Epithelial cell of prostate (primary cell): Measurements from ENCODE around the gene CCR3.
"Not testable (repeated sequence)": the region's sequence is repeated elsewhere in the genome, so short reads cannot be mapped to it uniquely, and the experiment has no call there.

Source experiments
- DNase-seq: peaks from one replicate; pipeline ENCODE4 v3.0.0-alpha.2; 2011; ENCODE audit warnings: low read depth, low spot score
- H3K27ac ChIP-seq: fragments of 450-650 bp; 2 replicates; pipeline ENCODE4 v1.5.1; 2017; ENCODE audit warnings: mild to moderate bottlenecking

Gene CCR3

DNA sequence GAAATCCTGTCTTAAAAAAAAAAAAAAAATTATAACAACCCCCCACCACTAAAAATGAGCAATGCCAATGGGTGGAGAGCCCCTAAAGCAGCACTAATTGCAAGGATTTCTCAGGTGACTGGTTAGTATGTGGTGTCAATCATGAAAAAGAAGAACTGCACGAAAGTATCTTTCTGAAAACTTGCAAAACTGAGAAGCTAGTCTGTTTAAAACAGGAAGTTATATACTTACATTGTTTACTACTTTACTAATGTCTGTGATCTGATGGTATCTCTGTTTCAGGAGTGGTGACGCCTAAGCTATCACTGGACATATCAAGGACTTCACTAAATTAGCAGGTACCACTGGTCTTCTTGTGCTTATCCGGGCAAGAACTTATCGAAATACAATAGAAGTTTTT is at the start of gene CCR3:
Gene CCR3, plus strand, starts transcription at position 341 of the 400 bp plus-strand sequence. CDS start 22,699 bp downstream, outside the sequence.
- H3K27ac ChIP-seq = no peak within 1 kb of the TSS
- DNase-seq = no peak

DNA sequence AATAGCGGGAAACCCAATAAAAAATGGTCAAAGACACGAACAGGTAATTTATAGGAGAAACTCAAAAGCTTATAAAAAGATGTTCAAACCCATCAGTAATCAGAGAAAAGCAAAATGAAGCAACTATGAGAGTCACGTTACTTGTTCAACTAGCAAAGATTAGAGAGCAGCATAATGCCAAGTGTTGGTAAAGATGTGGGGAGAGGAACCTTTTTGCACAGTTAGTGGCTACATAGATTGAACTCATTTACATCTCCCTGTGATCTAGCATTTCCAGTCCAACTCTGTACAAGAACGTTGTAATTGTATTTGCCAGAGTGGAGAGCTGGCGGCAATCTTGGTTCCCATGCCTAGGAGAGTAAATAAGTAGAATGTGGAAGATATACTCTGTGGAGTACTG is 49.3 kb upstream of the CCR3 start:
- no peak overlapping the region for H3K27ac ChIP-seq
- no peak for DNase-seq

DNA sequence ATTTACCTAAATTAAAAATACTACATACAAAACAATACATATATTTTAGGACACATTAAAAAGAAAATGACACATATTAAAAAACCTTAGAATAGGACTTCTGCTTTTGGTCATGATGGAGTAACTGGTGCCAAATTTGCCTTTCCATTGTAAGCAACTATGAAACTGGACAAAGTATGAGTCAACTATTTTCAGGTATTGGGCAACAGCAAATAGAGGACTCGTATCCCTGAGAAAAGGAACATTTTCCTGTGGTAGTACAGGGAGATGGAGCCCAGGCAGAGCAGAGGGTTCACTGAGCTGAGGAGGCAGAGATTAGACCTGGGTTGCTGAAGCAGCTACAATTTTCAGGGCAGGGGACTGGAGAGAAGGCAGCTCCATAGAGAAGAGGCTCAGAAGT is 48.8 kb upstream of the CCR3 start:
- H3K27ac ChIP-seq = no peak overlapping the region

DNA sequence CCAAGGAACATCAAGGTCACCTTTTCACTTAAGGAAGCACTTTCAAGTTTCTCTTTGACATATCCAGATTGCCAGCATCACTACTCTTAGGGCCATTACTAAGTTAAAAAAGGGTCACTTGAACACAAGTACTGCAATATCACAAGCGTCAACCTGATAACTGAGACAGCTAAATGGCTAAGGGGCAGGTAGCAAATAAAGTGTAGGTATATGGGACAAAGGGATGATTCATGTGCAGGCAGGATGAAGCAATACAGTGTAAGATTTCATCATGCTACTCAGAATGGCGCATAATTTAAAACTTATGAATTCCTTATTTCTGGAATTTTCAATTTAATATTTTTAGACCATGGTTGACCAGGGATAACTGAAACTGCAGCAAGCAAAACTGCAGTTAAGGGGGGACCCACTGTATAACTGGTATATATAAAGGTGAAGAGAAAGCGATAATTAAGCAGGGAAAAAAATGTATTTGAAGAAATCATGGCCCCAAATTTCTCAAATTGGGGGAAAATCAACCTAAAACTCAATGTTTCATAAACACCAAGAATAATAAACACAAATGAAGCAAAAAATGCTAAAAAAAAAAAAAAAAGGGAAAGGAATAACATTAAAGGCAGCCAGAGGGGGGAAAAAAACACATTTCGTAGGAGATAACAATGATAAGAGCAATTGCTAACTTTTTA is 47.2 kb upstream of the CCR3 start:
- H3K27ac ChIP-seq = no peak overlapping the region
- DNase-seq = no peak

More for the DNA sequence above, 48.8 kb upstream of the CCR3 start:
- peak; percentile 26 for DNase-seq

DNA sequence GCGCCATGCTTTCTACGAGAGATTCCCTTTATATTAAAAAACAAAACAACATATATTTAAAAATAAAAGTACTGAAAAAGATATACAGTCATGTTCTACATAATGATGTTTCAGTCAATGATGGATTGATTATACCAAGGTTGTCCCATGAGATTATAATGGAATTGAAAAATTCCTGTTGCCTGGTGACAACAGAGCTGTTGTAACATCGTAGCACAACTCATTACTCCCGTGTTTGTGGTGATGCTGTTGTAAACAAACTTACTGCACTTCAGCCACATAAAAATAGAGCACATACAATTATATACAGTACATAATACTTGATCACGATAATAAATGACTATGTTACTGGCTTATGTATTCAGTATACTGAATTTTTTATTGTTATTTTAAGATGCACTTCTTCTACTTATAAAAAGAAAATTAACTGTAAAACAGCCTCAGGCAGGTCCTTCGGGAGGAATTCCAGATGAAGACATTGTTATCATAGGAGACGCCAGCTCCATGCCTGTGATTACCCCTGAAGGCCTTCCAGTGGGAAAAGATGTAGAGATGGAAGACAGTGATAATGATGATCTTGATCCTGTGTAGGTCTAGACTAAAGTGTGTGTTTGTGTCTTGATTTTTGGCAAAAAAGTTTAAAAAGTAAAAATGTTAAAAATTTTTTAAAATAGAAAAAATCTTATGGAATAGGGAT is 45.9 kb upstream of the CCR3 start:
- no peak for DNase-seq

DNA sequence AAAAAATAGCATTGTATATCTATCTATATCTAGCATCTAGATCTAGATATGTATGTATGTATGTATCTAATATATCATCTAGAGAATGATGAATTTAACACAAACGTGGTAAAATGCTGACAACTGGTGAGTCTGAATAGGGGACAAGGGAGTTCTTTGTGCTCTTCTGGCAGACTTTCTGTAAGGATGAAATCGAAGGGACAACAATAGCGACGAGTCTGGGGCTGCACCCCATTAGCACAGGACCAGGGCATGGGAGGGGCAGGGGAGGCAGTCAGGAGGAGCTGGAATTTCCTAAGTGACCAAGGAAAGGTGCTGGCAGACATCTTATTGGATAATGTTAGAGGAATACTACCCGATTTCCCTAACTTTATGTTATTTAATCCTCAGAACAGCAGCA is 42.0 kb upstream of the CCR3 start:
- no peak for DNase-seq
- no peak overlapping the region for H3K27ac ChIP-seq

More for the DNA sequence above, 45.9 kb upstream of the CCR3 start:
- no peak overlapping the region for H3K27ac ChIP-seq

DNA sequence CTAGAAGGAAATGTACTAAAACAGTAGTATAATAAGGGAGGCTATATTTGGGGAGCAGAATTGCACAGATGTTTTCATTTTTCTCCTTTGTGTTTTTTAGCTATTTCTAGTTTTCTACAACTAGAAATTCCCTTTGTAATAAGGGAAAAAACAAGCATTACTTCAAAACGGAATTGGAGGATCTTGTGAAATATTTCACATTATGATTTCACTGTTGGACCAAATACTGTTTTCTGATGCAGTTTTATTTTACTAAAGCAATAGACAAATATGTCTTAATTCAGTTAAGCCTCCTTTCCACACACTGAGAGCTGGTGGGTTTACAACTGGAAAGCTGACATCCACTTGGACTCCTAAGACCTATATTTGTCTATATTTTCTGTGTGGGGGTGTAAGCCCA is 41.5 kb upstream of the CCR3 start:
- DNase-seq = no peak
- no peak overlapping the region for H3K27ac ChIP-seq

DNA sequence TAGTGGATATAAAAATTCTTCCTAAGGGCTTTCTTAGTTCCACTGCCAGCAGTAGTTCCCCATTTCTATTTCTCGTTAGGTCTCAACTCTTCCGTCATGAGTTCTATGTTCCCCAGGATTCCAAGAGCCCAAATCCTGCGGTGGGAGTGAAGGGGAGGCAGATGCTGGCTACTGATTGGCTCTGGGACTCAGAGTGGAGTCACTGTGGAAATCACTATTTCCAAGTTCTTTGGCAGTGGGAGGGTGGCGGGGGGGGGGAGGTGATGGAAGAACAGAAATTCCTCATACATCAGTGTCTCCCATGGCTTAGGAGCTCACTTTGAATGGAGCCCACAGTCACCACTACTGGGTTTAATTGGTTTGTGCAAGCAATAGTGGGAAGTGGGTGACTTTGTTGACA is 39.7 kb upstream of the CCR3 start:
- no peak for DNase-seq
- no peak overlapping the region for H3K27ac ChIP-seq

DNA sequence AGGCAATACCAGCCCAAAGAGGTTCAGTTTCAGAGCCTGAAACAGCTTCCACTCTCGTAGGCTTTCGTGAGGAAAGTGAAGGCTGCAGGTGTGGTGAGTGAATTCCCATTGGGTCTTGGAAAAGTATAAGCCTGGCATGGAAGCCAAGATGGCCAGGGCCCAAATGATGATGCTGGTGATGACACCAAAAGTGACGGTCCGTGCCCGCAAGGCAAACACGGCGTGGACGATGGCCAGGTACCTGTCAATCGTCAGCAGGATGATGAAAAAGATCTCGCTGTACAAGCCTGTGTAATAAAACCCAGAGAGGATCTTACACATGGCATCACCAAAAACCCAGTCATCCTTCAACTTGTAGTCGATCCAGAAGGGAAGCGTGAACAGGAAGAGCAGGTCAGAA is 38.6 kb upstream of the CCR3 start:
- H3K27ac ChIP-seq = no peak overlapping the region
- no peak for DNase-seq

DNA sequence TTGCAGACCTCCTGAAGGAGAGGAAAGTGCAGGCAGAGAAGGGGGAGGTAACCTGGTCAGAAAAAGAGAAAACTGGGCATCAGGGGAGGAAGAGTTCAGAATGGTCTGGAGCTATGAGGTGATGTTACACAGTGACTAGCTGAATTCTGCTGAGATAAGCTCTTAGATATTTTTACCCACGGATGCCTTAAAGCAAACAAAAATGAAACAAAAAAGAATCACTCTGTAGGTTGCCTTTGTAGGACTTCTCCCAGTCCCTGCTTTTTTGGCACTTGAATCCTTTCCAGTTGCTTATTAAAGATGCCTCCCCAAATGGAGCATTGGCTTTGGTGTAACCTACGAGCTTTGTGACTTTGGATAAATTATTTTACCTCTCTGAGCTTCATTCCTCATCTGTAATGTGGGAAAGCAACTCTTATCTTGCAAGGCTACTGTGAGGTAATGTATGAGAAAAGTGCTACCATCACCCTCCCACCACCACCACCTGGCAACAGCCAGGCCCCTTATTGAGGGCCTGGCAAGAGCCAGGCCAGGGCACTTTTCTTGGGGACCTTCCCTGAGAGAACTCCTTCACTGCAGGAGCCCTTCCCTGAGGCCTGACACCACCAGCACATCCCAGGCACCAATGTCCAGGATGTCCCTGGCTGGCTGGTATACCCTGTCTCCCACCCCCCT is 36.8 kb upstream of the CCR3 start:
- DNase-seq = no peak

DNA sequence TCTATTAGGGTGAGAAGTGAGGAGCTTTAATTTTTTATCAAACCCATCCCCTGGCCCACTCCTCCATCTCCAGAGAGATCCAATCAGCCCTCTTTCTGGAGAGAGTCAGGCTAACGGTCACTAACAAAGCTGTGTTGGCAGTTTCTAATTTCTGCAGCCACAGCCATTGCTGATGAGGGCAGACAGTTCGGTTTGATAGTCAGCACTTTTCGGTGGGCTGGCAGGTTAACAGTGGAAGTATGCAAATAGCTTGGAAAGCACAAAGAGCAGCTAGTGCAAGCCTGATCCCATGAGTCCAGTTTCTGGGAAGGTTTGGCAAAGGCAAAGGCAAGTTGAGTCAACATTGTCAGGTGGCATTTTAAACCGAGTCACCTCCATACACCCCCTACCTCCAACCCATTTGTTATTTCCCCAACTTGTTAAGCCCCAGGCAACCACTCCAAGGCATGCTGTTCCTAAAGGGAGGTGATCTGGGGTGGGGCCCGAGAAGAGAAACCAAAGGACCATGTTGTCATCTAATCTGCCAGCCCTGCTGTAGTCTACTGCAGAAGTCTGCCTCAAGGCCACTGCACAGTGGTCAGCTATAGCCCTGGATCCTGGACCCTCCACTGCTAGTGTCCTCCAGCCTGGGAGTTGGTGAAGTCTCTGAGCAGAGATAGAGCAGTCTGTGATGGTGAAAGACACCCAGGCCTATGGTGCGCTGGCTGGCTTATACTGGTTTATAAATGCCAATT is 35.8 kb upstream of the CCR3 start:
- DNase-seq = no peak
- no peak overlapping the region for H3K27ac ChIP-seq

More for the DNA sequence above, 36.8 kb upstream of the CCR3 start:
- H3K27ac ChIP-seq = no peak overlapping the region

DNA sequence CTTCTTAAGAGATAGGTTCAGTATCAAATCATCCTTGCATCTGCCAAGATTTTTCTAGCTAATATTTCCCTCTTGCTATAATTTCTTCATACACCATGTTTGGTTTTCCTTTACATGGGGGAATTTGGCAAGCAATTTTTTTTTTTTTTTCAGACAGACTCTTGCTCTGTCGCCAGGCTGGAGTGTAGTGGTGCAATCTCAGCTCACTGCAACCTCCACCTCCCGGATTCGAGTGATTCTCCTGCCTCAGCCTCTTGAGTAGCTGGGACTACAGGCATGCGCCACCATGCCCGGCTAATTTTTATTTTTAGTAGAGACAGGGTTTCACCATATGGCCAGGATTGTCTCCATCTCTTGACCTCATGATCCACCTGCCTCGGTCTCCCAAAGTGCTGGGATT is 34.7 kb upstream of the CCR3 start:
- not testable (repeated sequence) for H3K27ac ChIP-seq, DNase-seq

DNA sequence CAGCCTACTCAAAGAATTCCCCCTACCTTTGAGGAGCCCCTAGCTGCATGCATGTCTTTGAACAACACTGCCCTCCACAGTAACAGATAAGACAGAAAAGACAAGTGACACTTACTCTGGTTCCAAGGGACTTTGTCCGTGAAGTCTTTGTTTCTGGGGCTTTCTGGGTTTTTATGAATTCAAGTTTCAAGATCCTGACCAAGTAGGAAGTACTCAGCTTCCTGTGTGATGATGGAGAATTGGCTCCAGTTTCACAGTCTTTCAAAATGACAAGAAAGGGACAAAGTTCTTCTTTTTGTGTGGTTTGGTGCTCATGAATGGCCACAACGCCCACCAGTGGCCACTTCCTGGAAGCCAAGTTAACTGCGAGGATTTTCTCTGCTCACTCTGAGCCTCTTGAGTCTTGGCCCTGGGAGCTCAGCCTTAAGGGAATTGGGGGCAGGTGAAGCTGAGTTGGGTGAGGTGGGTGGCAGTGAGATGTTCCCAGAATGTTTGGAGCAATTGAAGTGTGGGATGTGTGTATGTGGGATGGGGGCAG is 34.0 kb upstream of the CCR3 start, which contains the start of gene CCR1:
Gene CCR1, minus strand, starts transcription at position 147 of the 538 bp plus-strand sequence. CDS start 4,000 bp downstream, outside the sequence.
- DNase-seq = no peak
- no peak within 1 kb of the TSS for H3K27ac ChIP-seq

DNA sequence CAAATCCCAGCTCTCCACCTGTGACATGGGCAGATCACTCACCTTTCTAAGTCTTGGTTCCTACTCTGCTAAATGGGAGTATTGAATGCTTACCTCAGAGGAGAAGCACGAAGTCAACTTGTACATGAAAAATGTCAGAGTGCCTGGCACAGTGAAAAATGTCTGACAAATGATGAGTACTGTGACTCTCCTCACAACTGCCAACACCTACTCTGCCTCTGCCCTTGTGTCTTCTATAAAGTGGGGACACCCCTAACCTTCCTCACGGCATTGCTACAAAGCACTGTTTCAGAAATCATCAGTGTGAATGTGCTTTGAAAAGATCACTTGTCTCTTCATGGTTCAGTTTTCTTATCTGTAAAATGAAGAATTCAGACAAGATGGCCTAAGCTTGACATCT is 33.2 kb upstream of the CCR3 start:
- H3K27ac ChIP-seq = no peak overlapping the region
- no peak for DNase-seq

DNA sequence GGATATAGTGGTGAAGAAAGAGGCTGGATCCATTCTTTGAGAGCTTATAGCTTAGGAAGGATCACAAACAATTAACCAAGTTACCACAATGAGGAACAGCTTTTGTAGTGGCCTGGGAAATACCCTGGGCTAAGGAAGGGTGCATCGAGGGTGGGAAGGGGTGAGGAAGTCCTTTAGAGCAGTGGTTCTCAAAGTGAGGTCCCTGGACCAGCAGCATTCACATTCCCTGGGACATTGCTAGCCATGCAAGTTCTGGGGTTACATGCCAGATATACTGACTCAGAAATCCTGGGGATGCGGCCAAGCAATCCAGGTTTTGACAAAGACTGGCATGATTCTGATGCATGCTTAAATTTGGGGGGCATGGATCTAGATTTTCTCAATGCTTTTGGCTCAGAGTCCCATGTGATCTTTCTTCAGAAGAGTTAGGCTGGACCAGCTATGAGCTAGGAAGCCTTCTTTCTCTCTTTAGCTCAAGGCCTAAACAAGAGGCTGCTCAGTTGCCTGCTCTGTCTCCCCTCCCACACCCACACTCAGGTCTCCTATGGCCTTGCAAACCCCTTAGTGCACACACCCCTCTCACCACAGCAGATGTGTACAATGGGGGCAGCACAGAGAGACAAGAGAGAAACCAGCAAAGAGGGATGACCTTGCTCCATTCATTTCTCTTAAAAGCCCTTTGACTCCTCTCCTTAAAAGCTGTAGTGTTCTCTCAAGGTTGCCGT is 32.4 kb upstream of the CCR3 start:
- DNase-seq = no peak
- no peak overlapping the region for H3K27ac ChIP-seq

DNA sequence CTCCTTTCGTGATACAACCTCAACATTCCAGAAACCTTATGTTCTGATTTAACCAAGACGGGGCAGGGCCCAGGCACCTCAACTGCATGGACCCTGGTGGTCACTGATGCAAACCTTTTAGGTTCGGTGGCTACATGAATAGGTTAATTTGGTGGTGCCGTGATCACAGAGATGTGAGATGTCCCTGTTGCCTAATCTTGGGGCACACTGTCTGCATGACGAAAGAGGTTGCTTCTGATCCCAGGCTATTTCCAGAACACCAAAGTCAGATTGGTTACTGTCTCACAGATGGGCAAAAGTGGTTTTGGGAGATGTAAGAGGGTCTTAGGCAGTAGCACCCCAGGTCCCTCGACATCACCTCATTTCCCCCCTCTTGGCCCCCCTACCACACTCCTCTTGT is 30.2 kb upstream of the CCR3 start:
- DNase-seq = no peak
- no peak overlapping the region for H3K27ac ChIP-seq

DNA sequence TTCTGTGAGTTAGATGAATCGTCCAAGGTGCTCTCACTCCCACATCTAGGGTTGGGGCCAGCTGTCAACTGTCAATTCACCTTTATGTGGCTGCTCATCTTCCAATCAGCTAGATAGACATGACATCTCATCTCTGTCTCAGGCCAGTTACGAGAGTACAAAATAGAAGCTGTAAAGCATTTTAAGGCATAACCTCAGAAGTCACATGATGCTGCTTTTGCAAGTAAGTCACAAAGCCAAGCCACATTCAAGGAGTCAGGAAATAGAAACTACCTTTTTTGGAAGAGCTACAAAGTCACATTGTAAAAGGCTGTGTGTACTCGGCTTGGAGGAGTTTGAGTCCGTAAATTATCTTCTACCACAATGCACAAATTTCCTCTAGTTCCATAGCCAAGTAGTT is 29.1 kb upstream of the CCR3 start:
- no peak overlapping the region for H3K27ac ChIP-seq
- DNase-seq = no peak

DNA sequence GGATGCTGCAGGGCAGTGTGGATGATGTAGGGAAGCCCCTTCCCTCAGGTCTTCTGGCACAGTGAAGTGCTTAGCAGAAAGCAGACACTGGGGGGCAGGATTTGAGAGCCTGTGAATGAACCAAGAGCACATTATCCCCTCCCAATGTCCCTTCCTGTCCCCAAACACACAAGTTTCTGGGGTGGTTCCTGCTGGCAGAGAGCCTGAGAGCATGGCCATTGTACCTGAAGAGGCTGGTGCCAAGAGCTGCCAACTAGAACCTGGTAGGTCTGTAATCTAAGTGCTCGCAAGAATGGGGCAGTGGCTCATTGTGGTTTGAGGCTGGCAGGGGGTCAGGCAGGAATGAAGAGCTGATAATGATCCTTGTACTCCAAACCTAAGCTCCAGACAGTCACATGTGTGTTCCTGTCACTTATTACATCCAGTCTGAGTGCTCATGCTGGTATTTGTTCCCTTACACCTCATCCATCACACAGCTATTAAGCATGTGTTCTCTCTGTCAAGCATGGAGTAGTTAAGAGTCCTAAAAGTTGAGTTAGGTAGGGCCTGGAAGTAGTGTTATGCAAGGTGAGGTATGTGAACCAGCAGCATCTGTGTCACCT is 27.4 kb upstream of the CCR3 start:
- H3K27ac ChIP-seq = no peak overlapping the region
- no peak for DNase-seq

DNA sequence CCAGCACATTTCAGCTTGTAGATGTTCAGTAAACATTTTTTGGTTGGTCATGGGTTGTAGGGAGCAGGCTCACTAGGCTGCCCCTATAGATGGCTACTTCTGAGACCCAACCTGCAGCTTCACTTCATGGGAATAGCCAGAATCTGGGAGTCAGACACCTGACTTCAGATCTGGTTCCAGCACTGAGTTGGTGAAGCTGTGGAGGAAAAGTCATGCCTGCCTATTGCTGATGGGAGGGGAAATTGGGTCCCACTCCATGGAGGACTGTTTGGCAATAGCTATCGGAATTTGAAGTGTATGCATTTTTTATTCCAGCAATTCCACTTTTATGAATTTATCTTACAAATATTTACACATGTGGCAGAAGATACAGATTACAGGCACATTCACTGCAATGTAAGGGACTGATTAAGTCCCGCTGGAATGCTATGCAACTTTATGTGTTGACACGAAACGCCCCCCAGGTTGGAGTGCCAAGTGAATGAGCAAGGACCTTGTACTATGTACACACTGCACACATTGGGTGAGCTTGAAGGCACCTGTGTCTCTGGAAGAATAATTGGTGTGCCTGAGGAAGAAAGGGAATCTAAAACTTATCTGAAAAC is 26.3 kb upstream of the CCR3 start:
- DNase-seq = no peak
- H3K27ac ChIP-seq = no peak overlapping the region
